HG03354 (cell line): ENCODE data around the gene TRIML1.

Experiments
- ATAC-seq: cut with Tn5 transposase; IDR thresholded peaks from one replicate; pipeline ENCODE4 v1.9.1; 2021; ENCODE audit warnings: mild to moderate bottlenecking; ENCODE audit not compliant: unreplicated experiment, poor library complexity, severe bottlenecking

TRIML1 gene, protein sequence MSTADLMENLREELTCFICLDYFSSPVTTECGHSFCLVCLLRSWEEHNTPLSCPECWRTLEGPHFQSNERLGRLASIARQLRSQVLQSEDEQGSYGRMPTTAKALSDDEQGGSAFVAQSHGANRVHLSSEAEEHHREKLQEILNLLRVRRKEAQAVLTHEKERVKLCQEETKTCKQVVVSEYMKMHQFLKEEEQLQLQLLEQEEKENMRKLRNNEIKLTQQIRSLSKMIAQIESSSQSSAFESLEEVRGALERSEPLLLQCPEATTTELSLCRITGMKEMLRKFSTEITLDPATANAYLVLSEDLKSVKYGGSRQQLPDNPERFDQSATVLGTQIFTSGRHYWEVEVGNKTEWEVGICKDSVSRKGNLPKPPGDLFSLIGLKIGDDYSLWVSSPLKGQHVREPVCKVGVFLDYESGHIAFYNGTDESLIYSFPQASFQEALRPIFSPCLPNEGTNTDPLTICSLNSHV

DNA sequence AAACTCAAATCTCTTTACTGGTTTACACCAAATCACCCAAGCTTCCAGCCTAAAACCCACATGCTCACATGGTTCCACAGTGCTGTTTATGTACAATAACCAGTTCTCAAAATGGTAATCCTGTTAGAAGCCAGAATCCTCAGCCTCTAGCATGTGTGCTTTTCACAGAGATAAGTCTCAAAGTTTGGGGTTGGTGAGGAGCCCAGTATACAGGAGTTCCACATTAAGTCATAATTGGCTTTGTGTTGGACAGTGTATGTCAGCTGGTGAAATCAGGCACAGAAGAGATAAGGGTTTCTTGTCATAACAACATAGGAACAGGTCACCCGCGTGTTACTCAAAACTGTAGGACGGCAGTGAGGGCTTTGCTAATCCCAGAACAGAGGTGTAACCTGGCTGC lies at the start of gene TRIML1:
TSS of gene TRIML1 (plus strand) at position 301 of the 400 bp plus-strand sequence. CDS start 118 bp downstream, outside the sequence.
- ATAC-seq = no peak

DNA sequence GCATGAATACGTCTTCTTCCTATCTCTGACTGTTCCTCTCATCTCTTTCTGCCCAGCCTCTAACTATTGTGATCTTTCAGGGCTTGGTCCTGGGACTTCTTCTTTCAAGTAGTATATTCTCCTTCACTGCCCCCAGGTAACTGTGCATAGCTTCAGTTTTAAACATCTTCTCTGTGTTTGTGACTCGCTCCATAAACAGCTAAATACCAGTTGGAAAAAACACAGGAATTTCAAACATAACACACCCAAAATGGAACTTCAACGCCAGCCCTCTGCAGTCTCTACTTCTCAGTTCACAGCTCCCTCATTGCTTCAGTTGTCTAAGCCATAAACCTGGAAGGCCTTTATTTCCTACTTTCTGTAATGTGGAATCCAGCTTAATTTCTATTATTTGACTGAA lies 46.4 kb upstream of the TRIML1 start:
- ATAC-seq = no peak

DNA sequence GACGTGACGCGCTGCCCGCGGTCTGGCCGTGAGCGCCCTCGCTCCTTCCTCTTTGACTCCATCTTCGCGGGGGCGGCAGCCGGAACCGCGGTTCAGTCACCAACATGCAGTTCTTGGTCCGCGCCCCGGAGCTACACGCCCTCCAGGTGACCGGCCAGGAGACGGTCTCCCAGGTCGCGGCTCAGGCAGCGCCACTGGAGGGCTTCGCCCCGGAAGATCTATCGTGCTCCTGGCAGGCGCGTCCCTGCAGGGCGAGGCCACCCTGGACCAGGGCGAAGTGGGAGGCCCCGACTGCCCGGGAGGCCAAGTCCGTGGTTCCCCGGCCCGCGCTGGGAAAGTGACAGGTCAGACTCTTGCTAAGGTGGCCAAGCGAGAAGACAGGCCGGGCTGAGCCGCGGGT lies 32.8 kb upstream of the TRIML1 start:
- no peak for ATAC-seq

DNA sequence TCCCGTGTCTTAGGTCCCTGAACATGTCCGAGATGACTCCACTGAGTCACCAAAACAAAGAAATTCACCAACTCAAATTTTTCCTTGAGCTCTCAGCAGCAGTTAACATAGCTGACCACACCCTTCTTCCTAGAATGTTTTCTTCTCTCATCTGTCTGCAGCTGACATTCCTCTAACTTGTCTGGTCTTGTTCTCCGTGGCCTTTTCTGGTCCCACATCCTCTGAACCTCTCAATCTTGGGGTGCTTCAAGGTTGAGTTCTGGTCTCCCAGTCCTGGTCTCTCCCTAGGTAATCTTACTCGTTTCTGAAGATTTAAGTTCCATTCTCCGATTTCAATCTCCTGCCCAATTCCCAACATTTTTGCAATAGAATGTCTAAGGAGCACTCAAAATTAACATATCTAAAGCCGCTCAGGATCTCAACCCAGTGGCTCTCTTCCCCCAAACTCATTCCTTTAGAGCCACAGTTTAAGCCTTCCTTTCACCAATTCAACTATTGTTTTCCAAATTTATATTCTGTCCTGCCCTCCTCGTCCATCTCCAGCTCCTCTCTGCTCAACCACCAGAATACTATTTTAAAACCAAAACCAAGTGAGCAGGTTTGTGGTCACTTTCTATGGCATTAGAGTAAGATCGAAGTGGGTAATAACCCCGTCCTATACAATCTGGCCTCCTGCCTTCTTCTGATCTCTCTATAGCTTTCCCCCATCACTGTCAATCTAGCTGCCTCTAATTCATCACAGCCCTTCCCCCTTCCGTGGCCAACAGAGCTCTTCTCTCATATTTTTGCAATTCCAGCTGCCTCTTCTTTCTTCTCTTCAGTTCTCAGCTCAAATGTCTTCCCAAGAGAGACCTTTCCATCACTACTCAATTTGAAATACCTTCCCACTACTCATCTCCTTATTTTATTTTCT lies 31.1 kb upstream of the TRIML1 start:
- ATAC-seq = no peak

DNA sequence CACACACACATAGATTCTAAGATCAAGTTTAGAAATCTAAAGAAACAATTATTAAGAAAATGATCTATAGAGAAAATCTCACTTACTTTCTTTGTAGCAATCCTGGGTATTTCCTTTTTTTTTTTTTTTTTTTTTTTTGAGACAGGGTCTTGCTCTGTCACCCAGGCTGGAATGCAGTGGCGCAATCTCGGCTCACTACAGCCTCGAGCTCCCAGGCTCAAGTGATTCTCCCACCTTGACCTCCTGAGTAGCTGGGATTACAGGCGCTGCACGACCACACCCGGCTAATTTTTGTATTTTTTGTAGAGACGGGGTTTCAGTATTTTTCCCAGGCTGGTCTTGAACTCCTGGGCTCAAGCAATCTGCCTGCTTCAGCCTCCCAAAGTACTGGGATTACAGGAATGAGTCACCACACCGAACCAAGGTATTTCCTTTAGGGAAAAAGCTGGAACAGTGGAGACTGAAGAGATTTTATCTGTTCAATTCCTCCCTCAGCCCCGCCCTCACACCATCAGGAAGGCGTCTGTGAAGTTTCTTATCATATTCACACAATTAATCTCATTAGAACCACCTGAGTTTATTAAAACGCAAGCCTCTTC lies 30.0 kb upstream of the TRIML1 start, which contains the start of gene TRIML2:
TSS of gene TRIML2 (minus strand) at position 447 of the 599 bp plus-strand sequence. CDS start 4,235 bp downstream, outside the sequence.
- ATAC-seq = no peak

DNA sequence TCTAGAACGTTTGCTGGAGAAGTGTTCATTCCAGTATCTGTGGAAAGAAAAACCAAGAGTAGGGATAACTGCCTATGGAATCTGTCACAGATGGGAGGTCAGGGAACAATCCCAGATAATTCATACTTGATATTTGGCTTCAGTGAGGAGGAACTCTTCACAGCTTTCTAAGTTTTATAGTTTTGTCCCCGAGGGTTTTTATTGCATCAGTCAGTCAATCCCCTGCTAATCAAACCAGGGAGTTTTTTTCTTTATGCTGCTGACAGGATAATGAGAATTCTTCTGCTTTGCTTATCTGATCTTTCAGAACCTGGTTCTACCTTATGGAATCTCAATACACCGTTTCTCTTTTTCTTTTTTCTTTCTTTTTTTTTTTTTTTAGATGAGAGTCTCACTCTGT lies 29.2 kb upstream of the TRIML1 start:
- ATAC-seq = no peak

DNA sequence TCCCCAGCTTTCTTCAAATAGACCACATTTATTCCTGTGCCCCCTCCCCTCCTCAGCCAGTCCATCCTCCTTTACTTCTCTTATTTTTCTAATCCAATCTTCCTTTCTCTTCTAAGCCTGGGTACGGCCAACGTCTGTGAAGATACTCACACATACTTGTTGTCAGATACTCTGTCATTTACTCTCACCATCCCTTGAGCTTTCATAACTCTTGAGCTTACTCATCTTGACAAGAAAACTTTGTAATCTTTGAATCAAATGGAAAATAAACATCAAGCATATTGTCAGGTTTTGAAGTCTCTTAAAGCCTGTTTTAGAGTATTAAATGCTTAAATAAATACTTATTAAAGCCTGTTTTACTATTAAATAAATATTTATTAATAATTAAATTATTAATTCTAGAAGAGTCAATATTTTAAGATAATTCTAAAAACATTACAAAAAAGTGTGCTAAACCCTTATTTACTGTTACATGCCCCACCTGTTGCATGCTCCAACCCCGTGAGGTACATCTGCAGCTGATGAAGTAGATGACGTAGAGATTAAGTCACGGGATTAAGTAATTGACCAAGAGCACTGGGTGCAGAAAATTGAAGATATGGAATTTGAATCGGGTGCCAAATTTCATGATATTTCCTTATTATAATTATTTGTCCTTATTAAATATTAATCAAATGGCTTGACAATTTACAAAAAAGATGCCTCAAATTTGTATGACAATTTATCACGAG lies 28.3 kb upstream of the TRIML1 start:
- no peak for ATAC-seq

DNA sequence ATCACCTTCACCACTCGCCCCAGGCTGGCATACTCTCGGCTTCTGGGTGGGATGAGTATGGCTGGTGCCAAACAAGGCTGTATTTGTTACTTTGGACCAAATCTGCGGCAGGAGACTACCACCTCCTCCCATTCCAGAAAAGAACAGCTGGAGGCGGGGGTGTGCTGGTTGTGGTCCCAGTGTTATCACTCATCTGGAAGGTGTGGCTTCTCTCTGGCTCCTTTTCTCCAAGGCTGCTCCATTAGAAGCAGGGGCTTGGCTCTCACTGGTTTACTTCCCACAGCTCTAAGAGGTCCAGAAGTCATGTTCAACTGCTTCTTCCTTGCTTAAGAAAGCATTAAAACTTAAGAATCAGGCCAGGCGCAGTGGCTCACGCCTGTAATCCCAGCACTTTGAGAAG lies 27.3 kb upstream of the TRIML1 start:
- ATAC-seq = no peak

DNA sequence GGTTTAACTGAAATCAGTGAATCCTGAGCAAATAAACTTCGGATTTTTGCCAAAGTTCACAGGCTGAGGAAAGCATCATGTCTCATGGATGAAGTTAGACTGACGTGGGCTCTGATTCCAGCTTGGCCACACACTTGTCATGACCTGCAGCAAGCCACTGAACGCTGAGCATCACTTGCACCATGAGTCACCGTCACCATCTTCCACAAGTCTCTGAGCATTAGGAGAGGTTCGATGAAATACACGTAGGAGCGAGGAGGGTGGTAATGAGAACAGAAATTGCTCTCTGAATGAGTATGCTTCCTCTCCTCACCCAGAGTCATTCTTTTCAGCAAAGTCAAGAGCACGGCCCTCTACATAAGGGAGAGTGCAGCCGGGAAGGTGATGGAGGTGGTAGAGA lies 26.1 kb upstream of the TRIML1 start:
- ATAC-seq = no peak

DNA sequence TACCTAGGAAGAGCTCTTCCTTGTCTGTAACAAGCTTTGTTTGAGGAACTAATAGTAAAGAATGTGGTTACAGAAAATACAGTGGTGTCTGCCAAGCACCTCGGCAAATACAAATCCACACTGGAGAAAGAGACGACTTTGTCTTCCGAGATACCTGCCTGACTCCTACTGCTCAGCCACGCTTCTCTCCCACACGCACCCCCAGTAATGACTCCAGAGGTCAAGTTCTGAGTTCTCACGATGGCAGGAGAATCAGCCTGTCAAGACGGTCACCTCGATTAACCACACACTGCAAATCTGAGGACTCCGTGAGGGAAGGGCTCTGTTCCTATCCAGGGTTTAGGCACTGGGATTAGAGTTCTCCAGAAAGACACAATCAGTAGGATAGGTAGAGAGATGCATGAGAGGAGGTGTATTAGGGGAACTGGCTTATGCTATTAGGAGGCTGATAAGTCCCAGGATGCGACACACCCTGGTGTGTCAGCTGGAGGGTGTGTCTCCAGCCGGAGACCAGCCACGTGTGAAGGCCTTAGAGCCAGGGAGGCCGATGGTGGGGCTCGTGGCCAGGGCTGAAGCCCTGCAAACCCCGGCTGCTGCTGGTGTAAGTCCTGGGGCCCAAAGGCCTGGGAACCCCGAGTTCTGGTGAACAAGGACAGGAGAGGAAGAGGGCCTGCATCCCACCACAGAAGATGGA lies 21.5 kb upstream of the TRIML1 start:
- ATAC-seq = no peak

DNA sequence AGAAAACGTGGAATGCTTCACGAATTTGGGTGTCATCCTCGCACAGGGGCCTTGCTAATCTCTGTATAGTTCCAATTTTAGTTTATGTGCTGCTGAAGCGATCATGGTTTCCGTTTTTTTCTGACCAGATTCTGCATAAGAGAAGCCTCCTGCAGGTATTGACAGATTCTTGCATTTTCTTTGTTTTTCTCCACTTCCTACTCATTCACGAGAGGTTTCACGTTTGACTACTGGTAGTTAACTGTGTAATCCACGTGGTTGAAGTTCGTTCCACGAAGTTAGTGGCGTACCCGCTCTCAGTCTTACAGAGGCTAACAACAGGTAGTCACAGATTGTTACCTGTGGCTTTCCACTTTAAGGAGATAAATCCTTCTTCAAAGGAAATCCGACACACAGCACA lies 17.7 kb upstream of the TRIML1 start:
- no peak for ATAC-seq

DNA sequence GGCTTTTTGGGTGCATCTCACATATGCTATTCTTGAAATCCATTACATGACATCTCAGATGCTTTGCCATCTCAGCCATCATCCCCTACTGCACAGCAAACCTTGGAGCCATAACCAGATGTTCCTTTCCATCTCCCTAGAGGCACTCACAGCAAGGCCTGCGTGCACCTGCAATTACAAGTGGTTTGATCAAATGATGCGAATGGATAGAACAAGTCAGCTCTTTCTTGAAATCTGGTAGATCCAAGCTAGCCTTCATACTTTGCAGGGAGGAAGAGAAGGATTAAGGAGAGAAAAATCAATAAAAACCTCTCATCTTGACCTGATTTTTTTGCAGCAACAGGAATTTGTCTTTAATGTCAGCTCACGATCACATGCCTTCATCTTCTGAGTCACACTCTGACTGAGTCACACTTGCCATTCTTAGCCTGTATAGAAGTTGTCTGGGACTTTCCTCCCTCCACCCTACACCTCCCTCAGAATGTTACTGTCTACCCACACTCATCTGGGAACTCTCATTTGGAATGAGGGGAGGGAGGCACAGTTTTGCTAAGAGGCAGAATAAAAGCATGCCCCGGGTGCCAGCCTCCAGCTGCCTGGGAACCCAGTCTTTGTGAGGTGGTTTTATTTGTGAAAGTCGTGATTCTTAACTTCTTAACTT lies 11.9 kb upstream of the TRIML1 start:
- no peak for ATAC-seq

DNA sequence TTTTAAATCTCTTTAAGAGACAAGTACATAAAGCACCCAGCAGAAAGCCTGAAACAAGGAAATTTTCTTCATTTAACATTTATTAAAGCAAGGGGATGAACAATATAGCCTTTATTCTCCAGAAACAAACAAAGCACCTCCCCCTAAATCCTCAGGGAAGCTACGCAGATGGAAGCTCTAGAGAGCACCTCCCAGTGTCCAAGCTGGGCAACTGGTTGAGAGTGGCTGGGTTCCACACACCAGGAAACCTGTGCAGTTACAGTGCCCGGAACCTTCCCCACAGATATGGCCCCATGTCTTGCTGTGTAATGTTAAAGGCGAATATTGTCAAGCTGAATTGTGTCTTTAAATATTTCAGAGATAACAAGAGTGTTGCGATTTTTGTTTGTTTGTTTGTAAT lies 8.9 kb upstream of the TRIML1 start:
- no peak for ATAC-seq

DNA sequence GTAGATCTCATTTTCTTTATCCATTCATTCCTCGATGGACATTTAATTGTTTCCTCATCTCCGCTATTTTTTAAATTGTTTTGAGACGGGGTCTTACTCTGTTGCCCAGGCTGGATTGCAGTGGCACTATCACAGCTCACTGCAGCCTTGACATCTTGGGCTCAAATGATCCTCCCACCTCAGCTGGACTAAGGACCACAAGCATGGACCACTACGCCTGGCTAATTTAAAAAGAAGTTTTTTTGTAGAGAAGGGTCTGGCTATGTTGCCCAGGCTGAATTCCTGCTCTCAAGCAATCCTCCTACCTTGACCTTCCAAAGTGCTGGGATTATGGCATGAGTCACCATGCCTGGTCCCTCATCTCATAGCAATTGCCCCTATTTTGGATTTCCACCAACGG lies 7.0 kb upstream of the TRIML1 start:
- ATAC-seq = no peak

DNA sequence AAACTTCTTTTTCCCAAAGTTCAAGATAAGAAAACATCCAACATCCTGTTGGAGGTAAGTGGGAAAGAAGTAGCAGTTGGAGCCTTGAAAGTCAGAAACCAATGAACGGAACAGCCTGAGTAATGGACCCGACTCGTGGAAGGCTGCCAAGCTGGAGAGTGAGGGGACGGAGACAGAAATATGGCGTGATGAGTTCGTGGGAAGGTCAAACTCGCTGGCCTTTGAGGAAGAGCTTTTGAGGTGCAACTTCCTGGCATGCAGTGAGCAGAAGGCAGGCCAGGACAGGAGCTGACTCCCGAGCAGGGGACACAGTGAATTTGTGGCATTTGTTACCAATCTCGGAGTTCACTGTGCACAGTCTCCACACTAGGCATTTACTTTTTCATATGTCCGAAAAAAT lies 1.0 kb upstream of the TRIML1 start:
- ATAC-seq = no peak

DNA sequence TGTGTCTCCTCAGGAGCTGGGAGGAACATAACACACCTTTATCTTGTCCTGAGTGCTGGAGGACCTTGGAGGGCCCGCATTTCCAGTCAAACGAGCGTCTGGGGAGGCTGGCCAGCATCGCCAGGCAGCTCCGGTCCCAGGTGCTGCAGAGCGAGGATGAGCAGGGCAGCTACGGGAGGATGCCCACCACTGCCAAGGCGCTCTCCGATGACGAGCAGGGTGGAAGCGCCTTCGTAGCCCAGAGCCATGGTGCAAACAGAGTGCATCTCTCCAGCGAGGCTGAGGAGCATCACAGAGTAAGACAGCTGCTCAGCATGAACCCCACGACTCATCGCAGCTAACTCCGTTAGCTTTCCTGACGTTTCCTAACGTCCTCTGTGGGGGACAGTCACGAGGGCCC lies 430 bp downstream of the TRIML1 start:
- ATAC-seq = no peak

DNA sequence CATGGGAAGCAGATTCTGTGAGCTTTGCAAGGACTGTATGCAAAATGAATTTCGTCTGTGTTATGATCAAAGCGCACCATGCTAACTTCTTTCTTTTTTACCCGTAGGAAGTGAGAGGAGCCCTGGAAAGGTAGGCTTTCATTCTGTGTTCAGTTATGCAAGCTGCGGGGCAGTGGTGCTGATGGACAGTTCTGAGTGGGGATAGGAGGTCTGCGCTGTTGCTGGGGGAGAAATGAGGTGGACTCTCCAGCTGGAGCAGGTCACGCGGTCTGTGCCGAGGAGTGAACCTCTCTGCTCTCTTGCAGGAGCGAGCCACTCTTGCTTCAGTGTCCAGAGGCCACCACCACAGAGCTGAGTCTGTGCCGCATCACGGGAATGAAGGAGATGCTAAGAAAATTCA lies 4.5 kb downstream of the TRIML1 start:
- ATAC-seq = no peak

DNA sequence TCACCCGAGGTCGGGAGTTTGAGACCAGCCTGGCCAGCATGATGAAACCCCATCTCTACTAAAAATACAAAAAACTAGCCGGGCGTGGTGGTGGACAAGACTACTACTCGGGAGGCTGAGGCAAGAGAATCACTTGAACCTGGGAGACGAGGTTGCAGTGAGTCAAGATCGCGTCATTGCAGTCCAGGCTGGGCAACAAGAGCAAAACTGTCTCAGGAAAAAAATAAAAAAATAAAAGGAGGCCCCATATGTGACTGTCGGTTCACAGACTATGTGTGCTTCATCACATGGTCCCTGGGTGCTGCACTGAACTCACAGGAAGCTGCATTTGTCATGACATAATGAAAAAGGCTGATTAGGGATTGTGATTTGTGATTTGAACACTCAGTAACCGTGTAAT lies 6.4 kb downstream of the TRIML1 start:
- no peak for ATAC-seq

DNA sequence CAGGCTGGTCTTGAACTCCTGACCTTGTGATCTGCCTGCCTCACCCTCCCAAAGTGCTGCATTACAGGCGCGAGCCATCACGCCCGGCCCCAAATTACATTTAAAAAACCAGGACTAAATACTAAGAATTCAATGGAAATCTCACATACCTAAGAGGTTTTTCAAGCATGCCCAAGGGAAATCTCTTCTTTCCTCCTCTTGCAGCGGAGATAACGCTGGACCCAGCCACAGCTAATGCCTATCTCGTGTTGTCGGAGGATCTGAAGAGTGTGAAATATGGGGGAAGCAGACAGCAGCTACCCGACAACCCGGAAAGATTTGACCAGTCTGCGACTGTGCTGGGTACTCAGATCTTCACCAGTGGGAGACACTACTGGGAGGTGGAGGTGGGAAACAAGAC lies 7.4 kb downstream of the TRIML1 start:
- ATAC-seq = no peak
